ENCODE measurements around the gene RDH14. TPM values are rescaled to one million over a fixed set of nuclear protein-coding genes. Genes with fewer than 3 reads are reported as not detected.

The RDH14 gene
- total and polyA plus RNA-seq, 10 of the 15 experiments (the other 5 are each of a cell fraction or from before 2014, with no cell fraction given) = 15.5 to 33.4 (median 22.8) TPM

GRCh38 chr2:18546567-18546966 lies 13.9 kb downstream of the RDH14 start (continued):
- TF ChIP-seq JUND (IDR thresholded peaks at IDR 0.05; ENCODE audit: low read depth, low read length) (no peak), FOXM1 (IDR thresholded peaks at IDR 0.05; ENCODE audit: low read depth, low read length) (no peak), ZBED1 (IDR thresholded peaks at IDR 0.05; ENCODE audit: borderline replicate concordance) (no peak), E2F4 (IDR thresholded peaks at IDR 0.05; ENCODE audit: low read depth, low read length) (no peak), ZSCAN29 (IDR thresholded peaks at IDR 0.05) (no peak), ZNF622 (IDR thresholded peaks at IDR 0.05) (no peak), EGR1 (IDR thresholded peaks at IDR 0.05; ENCODE audit: borderline replicate concordance in 1 of 2, low read depth in 2 of 2, low read length in 2 of 2) (no peak), CEBPZ (IDR thresholded peaks at IDR 0.05; ENCODE audit: low read depth, low read length) (no peak), SREBF1 (IDR thresholded peaks at IDR 0.05; ENCODE audit: low read length) (no peak), IRF4 (IDR thresholded peaks at IDR 0.05; ENCODE audit: low read depth, low read length) (no peak), TARDBP (IDR thresholded peaks at IDR 0.05; ENCODE audit: borderline replicate concordance) (no peak), CHD4 (IDR thresholded peaks at IDR 0.05) (no peak)
